Measurements from ENCODE around the gene PAEP. TPM values are rescaled to one million over a fixed set of nuclear protein-coding genes. Genes with fewer than 3 reads are reported as not detected.

The PAEP gene
- total RNA-seq, 6 experiments from 2014 or later: not detected

GRCh38 chr9:135614821-135615665 lies 53.5 kb downstream of the PAEP start:
- Histone ChIP-seq H3K27me3 (no peaks in the 10 kb centered on the region), H3K4me1 (no peaks in the 10 kb centered on the region), H3K4me3 (no peak overlapping the region), H3K27ac (no peak overlapping the region), H3K36me3 (no peaks in the 10 kb centered on the region), H3K9me3 (no peaks in the 10 kb centered on the region)
- 75% methylated on average over 1 of the region's 29 CpGs for WGBS (ENCODE audit: insufficient coverage, low coverage, low lambda C conversion rate, missing lambda C conversion rate)
- TF ChIP-seq CTCF (IDR thresholded peaks at IDR 0.05) (no peak), POLR2A (IDR thresholded peaks at IDR 0.05) (no peak)
- DNase-seq: no peak
- no peak for ATAC-seq
- intact Hi-C loops (cut with DNase I): no loop called here

- ATAC-seq (peak in 1 of 4 donors; percentile 19), DNase-seq (no peak)
- Histone ChIP-seq H3K36me3 (no peaks in the 10 kb centered on the region), H3K9me3 (no peaks in the 10 kb centered on the region), H3K27ac (no peak overlapping the region), H3K27me3 (no peaks in the 10 kb centered on the region), H3K4me1 (no peaks in the 10 kb centered on the region), H3K4me3 (no peak overlapping the region)
- WGBS (ENCODE audit: insufficient coverage, low coverage, low lambda C conversion rate, missing lambda C conversion rate): 34% methylated on average over 13 of the region's 31 CpGs
- no peak for TF ChIP-seq CTCF (IDR thresholded peaks at IDR 0.05)
- TF ChIP-seq POLR2A (IDR thresholded peaks at IDR 0.05): no peak
- intact Hi-C loops (cut with DNase I): no loop called here
Measured at GRCh38 chr9:135615666-135616618, 54.4 kb downstream of the PAEP start.

Other genes starting within 250 kb of the PAEP start
- 1 to 10 TPM; 5.1 to 9.0 (median 7.7) TPM for gene PPP1R26, start 82.0 kb upstream of the PAEP start, total RNA-seq
- 10 to 100 TPM; 24.7 to 56.8 (median 30.5) TPM for gene MRPS2, start 61.1 kb upstream of the PAEP start, total RNA-seq
- gene LCN1, start 40.3 kb upstream of the PAEP start, total RNA-seq: not detected
- not detected for gene OBP2A, start 15.6 kb upstream of the PAEP start, total RNA-seq
- not detected for gene GLT6D1, start 77.8 kb downstream of the PAEP start, total RNA-seq
- gene LCN9, start 101.6 kb downstream of the PAEP start, total RNA-seq: not detected
- gene SOHLH1, start 137.7 kb downstream of the PAEP start, total RNA-seq: not detected
- gene KCNT1, start 140.4 kb downstream of the PAEP start, total RNA-seq: not detected

Measured in right lobe of liver (tissue), 6 donors.